Upper lobe of left lung (tissue), 4 donors: Measurements from ENCODE around the gene PODXL2.

Source experiments
- POLR2A ChIP-seq, 4 donors: fragments of 450-650 bp; IDR thresholded peaks; one replicate each; pipeline ENCODE4 v1.5.1; 2016 to 2017; ENCODE audit warnings: antibody characterized with exemption in 4 of 4, mild to moderate bottlenecking in 2 of 4
- POLR2AphosphoS5 ChIP-seq, 2 donors: sonication (generic); formaldehyde crosslinking; IDR thresholded peaks; one replicate each; pipeline ENCODE4 v1.5.1; 2017; ENCODE audit warnings: antibody characterized with exemption in 2 of 2
- TF ChIP-seq, protein P1 (sequence below), 6 experiments: fragments of 450-650 bp in 4 of 6; fragments of 200-600 bp in 2 of 6; sonication (generic) in 2 of 6; IDR thresholded peaks; one replicate each; pipeline ENCODE4 v1.5.1; 2016 to 2019; ENCODE audit warnings: antibody characterized with exemption in 6 of 6

DNA sequence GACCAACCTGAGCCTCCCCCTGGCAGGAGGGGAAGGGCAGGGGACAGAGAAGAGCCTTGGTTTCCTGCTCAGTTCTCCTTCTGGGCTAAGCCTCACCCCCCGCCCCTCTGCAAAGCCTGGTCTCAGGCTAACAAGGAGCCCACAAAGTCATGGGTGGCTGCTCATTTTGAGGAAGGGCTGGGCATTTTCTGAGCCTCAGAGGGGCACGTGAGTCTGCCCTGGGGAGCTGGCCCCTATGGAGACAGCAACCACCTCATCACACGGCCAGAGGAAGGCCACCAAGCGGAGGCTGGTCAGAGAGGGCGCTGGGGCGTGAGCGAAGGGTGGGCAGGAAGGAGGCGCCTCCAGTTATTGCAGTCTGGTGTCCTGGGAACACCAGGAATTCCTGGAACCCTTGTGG lies 62.5 kb downstream of the PODXL2 start:
- TF ChIP-seq, protein P1, sequence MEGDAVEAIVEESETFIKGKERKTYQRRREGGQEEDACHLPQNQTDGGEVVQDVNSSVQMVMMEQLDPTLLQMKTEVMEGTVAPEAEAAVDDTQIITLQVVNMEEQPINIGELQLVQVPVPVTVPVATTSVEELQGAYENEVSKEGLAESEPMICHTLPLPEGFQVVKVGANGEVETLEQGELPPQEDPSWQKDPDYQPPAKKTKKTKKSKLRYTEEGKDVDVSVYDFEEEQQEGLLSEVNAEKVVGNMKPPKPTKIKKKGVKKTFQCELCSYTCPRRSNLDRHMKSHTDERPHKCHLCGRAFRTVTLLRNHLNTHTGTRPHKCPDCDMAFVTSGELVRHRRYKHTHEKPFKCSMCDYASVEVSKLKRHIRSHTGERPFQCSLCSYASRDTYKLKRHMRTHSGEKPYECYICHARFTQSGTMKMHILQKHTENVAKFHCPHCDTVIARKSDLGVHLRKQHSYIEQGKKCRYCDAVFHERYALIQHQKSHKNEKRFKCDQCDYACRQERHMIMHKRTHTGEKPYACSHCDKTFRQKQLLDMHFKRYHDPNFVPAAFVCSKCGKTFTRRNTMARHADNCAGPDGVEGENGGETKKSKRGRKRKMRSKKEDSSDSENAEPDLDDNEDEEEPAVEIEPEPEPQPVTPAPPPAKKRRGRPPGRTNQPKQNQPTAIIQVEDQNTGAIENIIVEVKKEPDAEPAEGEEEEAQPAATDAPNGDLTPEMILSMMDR (IDR thresholded peaks at IDR 0.05) = no peak
- TF ChIP-seq POLR2A (IDR thresholded peaks at IDR 0.05) (no peak), POLR2AphosphoS5 (IDR thresholded peaks at IDR 0.05) (no peak)
